Tibial artery (tissue), 4 donors: ENCODE results near the gene SMLR1.

Experiments
- DNase-seq, 2 donors: peaks; one replicate each; pipeline ENCODE4 v3.0.0-alpha.2; 2019
- H3K27ac ChIP-seq, 2 donors: fragments of 200-600 bp; sonication (generic) in 1 of 2; 1 replicate in 1 of 2; 2 replicates in 1 of 2; pipeline ENCODE4 v1.5.1; 2018 to 2019; ENCODE audit warnings: mild to moderate bottlenecking in 1 of 2
- H3K27me3 ChIP-seq, 2 donors: fragments of 200-600 bp; sonication (generic) in 1 of 2; one replicate each; pipeline versions ENCODE4 v1.5.1 to v1.6.0; 2016 to 2019
- H3K36me3 ChIP-seq, 3 donors: fragments of 200-600 bp; sonication (generic) in 2 of 3; one replicate each; pipeline ENCODE4 v1.5.1; 2016 to 2019; ENCODE audit warnings: mild to moderate bottlenecking in 2 of 3
- H3K4me1 ChIP-seq, 4 donors: fragments of 200-600 bp; sonication (generic) in 2 of 4; 1 replicate in 3 of 4; 2 replicates in 1 of 4; pipeline ENCODE4 v1.5.1; 2016 to 2019
- H3K4me3 ChIP-seq, 2 donors: fragments of 200-600 bp; sonication (generic) in 1 of 2; 1 replicate in 1 of 2; 2 replicates in 1 of 2; pipeline ENCODE4 v1.5.1; 2018 to 2019; ENCODE audit warnings: mild to moderate bottlenecking in 2 of 2
- H3K9me3 ChIP-seq, 3 donors: fragments of 200-600 bp; sonication (generic) in 1 of 3; one replicate each; pipeline ENCODE4 v1.5.1; 2016 to 2019
- intact Hi-C: fragments of 100-400 bp; cut with DNase I; formaldehyde crosslinking; loops from one replicate; pipeline ENCODE4 v1.15.0; 2023; ENCODE audit warnings: low total_unique reads
- TF ChIP-seq, protein P1 (sequence below), 2 experiments: fragments of 200-600 bp in 1 of 2; fragments of 450-650 bp in 1 of 2; IDR thresholded peaks; one replicate each; pipeline ENCODE4 v1.5.1; 2017 to 2019; ENCODE audit warnings: antibody characterized with exemption in 2 of 2, mild to moderate bottlenecking in 1 of 2, moderate library complexity in 1 of 2

The SMLR1 gene

GRCh38 chr6:130783416-130784107 lies 43.6 kb upstream of the SMLR1 start:
- intact Hi-C loops, result no loop called here
- H3K27ac ChIP-seq, result no peak overlapping the region
- H3K36me3 ChIP-seq, result no peaks in the 10 kb centered on the region
- no peaks in the 10 kb centered on the region for H3K27me3 ChIP-seq
- no peaks in the 10 kb centered on the region for H3K9me3 ChIP-seq
- TF ChIP-seq, protein P1, sequence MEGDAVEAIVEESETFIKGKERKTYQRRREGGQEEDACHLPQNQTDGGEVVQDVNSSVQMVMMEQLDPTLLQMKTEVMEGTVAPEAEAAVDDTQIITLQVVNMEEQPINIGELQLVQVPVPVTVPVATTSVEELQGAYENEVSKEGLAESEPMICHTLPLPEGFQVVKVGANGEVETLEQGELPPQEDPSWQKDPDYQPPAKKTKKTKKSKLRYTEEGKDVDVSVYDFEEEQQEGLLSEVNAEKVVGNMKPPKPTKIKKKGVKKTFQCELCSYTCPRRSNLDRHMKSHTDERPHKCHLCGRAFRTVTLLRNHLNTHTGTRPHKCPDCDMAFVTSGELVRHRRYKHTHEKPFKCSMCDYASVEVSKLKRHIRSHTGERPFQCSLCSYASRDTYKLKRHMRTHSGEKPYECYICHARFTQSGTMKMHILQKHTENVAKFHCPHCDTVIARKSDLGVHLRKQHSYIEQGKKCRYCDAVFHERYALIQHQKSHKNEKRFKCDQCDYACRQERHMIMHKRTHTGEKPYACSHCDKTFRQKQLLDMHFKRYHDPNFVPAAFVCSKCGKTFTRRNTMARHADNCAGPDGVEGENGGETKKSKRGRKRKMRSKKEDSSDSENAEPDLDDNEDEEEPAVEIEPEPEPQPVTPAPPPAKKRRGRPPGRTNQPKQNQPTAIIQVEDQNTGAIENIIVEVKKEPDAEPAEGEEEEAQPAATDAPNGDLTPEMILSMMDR (IDR thresholded peaks at IDR 0.05), result no peak
- no peak for DNase-seq
- no peak overlapping the region for H3K4me3 ChIP-seq
- peaks cover 0 to 2% (median 0%) of the 10 kb centered on the region in 4 donors for H3K4me1 ChIP-seq

DNA sequence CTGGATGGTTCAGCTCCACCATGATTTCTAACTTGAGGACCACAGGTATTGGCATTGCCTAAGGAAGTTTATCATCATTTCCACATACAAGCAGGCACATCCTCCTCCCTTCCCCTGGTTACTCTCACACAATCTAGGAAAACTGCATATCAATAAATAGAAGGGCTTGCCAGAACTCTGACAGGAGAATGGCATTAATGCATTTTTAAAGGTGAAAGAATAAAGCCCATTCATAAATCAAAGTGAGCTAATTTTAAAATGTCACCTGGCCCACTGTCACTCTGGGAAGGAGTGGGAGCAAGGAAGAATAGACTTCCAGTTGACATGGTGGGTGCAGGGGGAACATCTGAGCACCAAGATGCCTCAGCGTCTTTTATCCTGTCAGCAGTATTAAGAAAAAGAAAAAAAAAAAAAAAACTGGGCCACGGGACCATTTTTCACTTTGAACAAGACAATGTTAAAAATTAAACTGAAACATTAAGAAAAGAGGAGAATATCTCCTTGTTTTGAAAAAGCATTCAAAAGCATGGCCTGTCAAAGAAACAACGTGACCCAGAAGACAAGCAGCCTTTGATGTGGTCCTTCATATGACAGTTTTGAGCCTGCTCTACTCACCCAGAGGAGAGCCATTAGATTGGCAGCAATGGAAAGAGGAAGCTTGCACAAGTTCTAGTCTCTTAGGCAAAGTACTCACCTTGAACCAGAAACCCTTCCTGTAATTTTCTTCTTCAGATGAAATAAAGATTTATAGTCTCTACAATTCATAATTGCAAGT lies 39.3 kb upstream of the SMLR1 start:
- Histone ChIP-seq H3K9me3 (no peaks in the 10 kb centered on the region), H3K4me3 (no peak overlapping the region), H3K4me1 (no peaks in the 10 kb centered on the region), H3K27ac (no peak overlapping the region), H3K27me3 (no peaks in the 10 kb centered on the region), H3K36me3 (no peaks in the 10 kb centered on the region)
- intact Hi-C loops, result no loop called here
- no peak for DNase-seq
- TF ChIP-seq, protein P1 (IDR thresholded peaks at IDR 0.05), result no peak

DNA sequence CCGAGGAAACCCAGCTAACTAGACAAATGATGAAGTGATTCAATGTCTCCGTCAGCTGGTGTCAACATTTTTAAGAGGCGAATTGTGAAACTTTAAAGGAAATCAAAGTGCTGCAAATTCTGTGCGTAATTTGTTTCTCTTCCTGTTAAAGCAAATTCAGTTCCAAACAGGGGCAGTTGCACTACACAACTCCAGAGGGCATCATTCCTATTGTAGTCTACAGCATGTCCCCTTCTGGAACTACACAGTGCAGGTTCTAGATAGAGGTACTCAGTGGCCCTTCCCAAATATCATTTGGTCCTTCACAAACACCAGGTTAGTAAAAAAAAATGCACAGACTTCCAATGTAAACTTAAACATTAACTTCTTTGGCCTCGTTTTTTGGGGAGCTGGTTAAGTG lies 38.3 kb upstream of the SMLR1 start:
- TF ChIP-seq, protein P1 (IDR thresholded peaks at IDR 0.05), result no peak
- H3K27me3 ChIP-seq, result no peaks in the 10 kb centered on the region
- intact Hi-C loops, result no loop called here
- DNase-seq, result no peak
- no peaks in the 10 kb centered on the region for H3K9me3 ChIP-seq
- H3K36me3 ChIP-seq, result no peaks in the 10 kb centered on the region
- no peak overlapping the region for H3K27ac ChIP-seq
- no peak overlapping the region for H3K4me3 ChIP-seq
- no peaks in the 10 kb centered on the region for H3K4me1 ChIP-seq

DNA sequence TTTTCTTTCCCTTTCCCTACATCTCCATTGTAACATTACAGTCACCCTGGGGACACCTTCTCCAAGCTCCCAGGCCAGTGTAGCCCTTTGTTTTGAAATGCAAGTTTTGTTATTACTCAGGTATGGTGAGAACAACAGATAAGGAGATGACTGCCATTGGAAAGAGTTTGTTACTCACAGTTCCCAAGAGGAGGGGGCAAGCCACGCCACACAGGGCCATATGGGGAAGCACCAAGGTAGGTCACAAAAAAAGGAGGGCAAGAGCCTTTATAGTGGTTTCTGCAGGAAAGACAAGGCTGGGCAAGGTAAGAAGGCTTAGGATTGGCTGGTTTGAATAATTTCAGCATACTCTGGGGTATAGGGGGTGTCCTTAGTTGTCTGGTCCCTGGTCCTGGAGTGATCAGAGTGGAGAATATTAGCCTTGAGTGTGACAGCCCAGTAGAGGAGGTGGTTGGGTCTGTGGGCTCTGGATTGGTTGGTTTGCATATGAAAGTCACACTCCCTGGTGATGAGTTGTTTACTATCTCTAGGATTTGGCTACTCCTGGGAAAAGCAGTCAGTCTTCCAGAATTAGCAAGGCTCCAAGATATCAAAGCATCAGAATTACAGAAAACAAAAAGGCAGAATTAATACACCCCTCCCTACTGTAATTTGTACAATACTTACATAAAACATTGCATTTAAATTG lies 33.1 kb upstream of the SMLR1 start:
- Histone ChIP-seq H3K36me3 (no peaks in the 10 kb centered on the region), H3K27ac (no peak overlapping the region), H3K27me3 (no peaks in the 10 kb centered on the region), H3K4me3 (no peak overlapping the region), H3K9me3 (peaks cover 0 to 5% (median 0%) of the 10 kb centered on the region in 3 donors), H3K4me1 (peaks cover 0 to 7% (median 3%) of the 10 kb centered on the region in 4 donors)
- intact Hi-C loops, result no loop called here
- TF ChIP-seq, protein P1 (IDR thresholded peaks at IDR 0.05), result no peak
- no peak for DNase-seq

DNA sequence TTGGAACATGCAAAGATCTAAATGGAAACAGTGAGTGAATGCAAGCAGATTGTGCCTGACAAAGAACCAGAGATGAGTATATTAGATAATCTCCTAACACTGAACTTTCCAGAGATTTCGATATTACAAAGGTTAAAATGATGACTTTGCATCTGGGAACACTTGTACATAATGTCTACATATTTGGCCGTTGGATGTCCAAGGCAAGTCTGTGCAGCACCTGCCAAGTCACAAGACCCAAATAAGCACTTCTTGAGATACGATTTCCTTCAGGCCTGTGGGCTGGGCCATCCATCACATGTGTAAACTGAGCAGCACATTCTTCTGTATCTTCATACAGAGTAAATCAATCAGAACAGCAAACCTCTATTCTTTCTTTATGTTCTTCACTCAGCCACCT lies 32.5 kb upstream of the SMLR1 start:
- intact Hi-C loops, result no loop called here

More for the DNA sequence above, 32.5 kb upstream of the SMLR1 start:
- Histone ChIP-seq H3K4me1 (peaks cover 0 to 7% (median 3%) of the 10 kb centered on the region in 4 donors), H3K36me3 (no peaks in the 10 kb centered on the region), H3K27ac (no peak overlapping the region), H3K9me3 (peaks cover 0 to 9% (median 0%) of the 10 kb centered on the region in 3 donors), H3K4me3 (no peak overlapping the region), H3K27me3 (no peaks in the 10 kb centered on the region)
- no peak for DNase-seq
- TF ChIP-seq, protein P1 (IDR thresholded peaks at IDR 0.05), result no peak
